Measurements from ENCODE around the gene DENND5B.
"Not testable (repeated sequence)": the region's sequence is repeated elsewhere in the genome, so short reads cannot be mapped to it uniquely, and the experiment has no call there.

DENND5B gene

GRCh38 chr12:31589904-31590641, 863 bp downstream of the DENND5B start:
- peak; percentile 47 for DNase-seq

GRCh38 chr12:31589598-31589903, 1.4 kb downstream of the DENND5B start:
- DNase-seq: no peak

GRCh38 chr12:31588976-31589375, 2.0 kb downstream of the DENND5B start:
- no peak for DNase-seq

- DNase-seq: no peak
Measured at GRCh38 chr12:31586728-31587127, 4.2 kb downstream of the DENND5B start.

GRCh38 chr12:31585895-31586294, 5.0 kb downstream of the DENND5B start:
- no peak for DNase-seq

- DNase-seq: no peak
Measured at GRCh38 chr12:31585271-31585670, 5.7 kb downstream of the DENND5B start.

- DNase-seq: no peak
Measured at GRCh38 chr12:31584782-31585181, 6.2 kb downstream of the DENND5B start.

- DNase-seq: no peak
Measured at GRCh38 chr12:31583878-31584277, 7.1 kb downstream of the DENND5B start.

GRCh38 chr12:31582155-31582554, 8.8 kb downstream of the DENND5B start:
- no peak for DNase-seq

GRCh38 chr12:31578632-31579031, 12.3 kb downstream of the DENND5B start:
- DNase-seq: no peak

- DNase-seq: no peak
Measured at GRCh38 chr12:31574803-31575575, 15.9 kb downstream of the DENND5B start.

- DNase-seq: not testable (repeated sequence)
Measured at GRCh38 chr12:31574367-31574766, 16.6 kb downstream of the DENND5B start.

GRCh38 chr12:31572900-31573600, 17.9 kb downstream of the DENND5B start:
- DNase-seq: no peak

- no peak for DNase-seq
Measured at GRCh38 chr12:31570880-31571279, 20.1 kb downstream of the DENND5B start.

GRCh38 chr12:31569517-31569916, 21.4 kb downstream of the DENND5B start:
- not testable (repeated sequence) for DNase-seq

- no peak for DNase-seq
Measured at GRCh38 chr12:31568498-31568897, 22.4 kb downstream of the DENND5B start.

- DNase-seq: no peak
Measured at GRCh38 chr12:31567029-31567428, 23.9 kb downstream of the DENND5B start.

- no peak for DNase-seq
Measured at GRCh38 chr12:31566547-31566946, 24.4 kb downstream of the DENND5B start.

GRCh38 chr12:31562594-31563328, 28.2 kb downstream of the DENND5B start:
- no peak for DNase-seq

- DNase-seq: no peak
Measured at GRCh38 chr12:31560516-31560915, 30.4 kb downstream of the DENND5B start.

- DNase-seq: no peak
Measured at GRCh38 chr12:31558521-31558920, 32.4 kb downstream of the DENND5B start.

GRCh38 chr12:31557707-31558106, 33.2 kb downstream of the DENND5B start:
- no peak for DNase-seq

- DNase-seq: not testable (repeated sequence)
Measured at GRCh38 chr12:31555466-31555865, 35.5 kb downstream of the DENND5B start.
